GM23338 (cell line): ENCODE data around the gene PKP3. TPM values are rescaled to one million over a fixed set of nuclear protein-coding genes. Genes with fewer than 3 reads are reported as not detected.

ENCODE experiments used
- ATAC-seq: fragments of 200-7000 bp; cut with Tn5 transposase; 3 replicates; pipeline ENCODE4 v1.9.1; 2020
- DNase-seq: peaks from one replicate; pipeline ENCODE4 v3.0.0-alpha.2; 2015; ENCODE audit warnings: low spot score
- H2AFZ ChIP-seq: fragments of 200-600 bp; sonication (generic); 2 replicates; pipeline ENCODE4 v1.8.0; 2016; ENCODE audit warnings: antibody characterized with exemption, mild to moderate bottlenecking, moderate library complexity
- H3F3A ChIP-seq: fragments of 200-600 bp; sonication (generic); replicated peaks from 2 replicates; pipeline ENCODE4 v1.8.0; 2017; ENCODE audit warnings: antibody characterized with exemption, mixed run types, low read depth
- H3K27ac ChIP-seq: fragments of 200-600 bp; sonication (generic); 2 replicates; pipeline ENCODE4 v1.6.1; 2016; ENCODE audit warnings: low read depth
- H3K27me3 ChIP-seq: fragments of 200-600 bp; sonication (generic); 2 replicates; pipeline ENCODE4 v1.8.0; 2016; ENCODE audit warnings: mild to moderate bottlenecking, mixed run types, moderate library complexity; ENCODE audit not compliant: insufficient read depth
- H3K36me3 ChIP-seq: fragments of 200-600 bp; sonication (generic); 2 replicates; pipeline ENCODE4 v1.8.0; 2016; ENCODE audit warnings: mild to moderate bottlenecking; ENCODE audit not compliant: insufficient read depth
- H3K4me1 ChIP-seq: fragments of 200-600 bp; sonication (generic); 2 replicates; pipeline ENCODE4 v1.8.0; 2016; ENCODE audit warnings: mild to moderate bottlenecking, moderate library complexity; ENCODE audit not compliant: insufficient read depth
- H3K4me2 ChIP-seq: fragments of 200-600 bp; sonication (generic); 2 replicates; pipeline ENCODE4 v1.7.1; 2017; ENCODE audit warnings: mixed run types
- H3K4me3 ChIP-seq: fragments of 200-600 bp; sonication (generic); 2 replicates; pipeline ENCODE4 v1.6.1; 2016; ENCODE audit warnings: mixed run types
- H3K79me2 ChIP-seq: fragments of 200-600 bp; sonication (generic); replicated peaks from 2 replicates; pipeline ENCODE4 v1.8.0; 2017; ENCODE audit warnings: mild to moderate bottlenecking; ENCODE audit not compliant: insufficient read depth
- H3K9me2 ChIP-seq: fragments of 200-600 bp; sonication (generic); 2 replicates; pipeline ENCODE4 v1.8.0; 2017; ENCODE audit not compliant: insufficient read depth
- H4K20me1 ChIP-seq: fragments of 200-600 bp; sonication (generic); replicated peaks from 2 replicates; pipeline ENCODE4 v1.8.0; 2017; ENCODE audit warnings: mild to moderate bottlenecking; ENCODE audit not compliant: insufficient read depth
- H3K27ac Mint-ChIP-seq: 2 replicates; pipeline ENCODE4 v1.8.0; 2020; ENCODE audit warnings: inconsistent platforms, mild to moderate bottlenecking, moderate library complexity, mixed read lengths
- H3K27me3 Mint-ChIP-seq: 3 replicates; pipeline ENCODE4 v1.8.0; 2022; ENCODE audit warnings: low read depth, mild to moderate bottlenecking, moderate library complexity, mixed read lengths, inconsistent platforms; ENCODE audit not compliant: insufficient read depth, poor library complexity
- H3K36me3 Mint-ChIP-seq: 3 replicates; pipeline ENCODE4 v1.8.0; 2021; ENCODE audit warnings: low read depth, mild to moderate bottlenecking, inconsistent platforms, moderate library complexity, mixed read lengths
- H3K4me1 Mint-ChIP-seq: 3 replicates; pipeline ENCODE4 v1.8.0; 2020; ENCODE audit warnings: mild to moderate bottlenecking, inconsistent platforms, mixed read lengths
- H3K4me3 Mint-ChIP-seq: 3 replicates; pipeline ENCODE4 v1.8.0; 2021; ENCODE audit warnings: moderate library complexity, mild to moderate bottlenecking, inconsistent platforms, mixed read lengths
- H3K9me3 Mint-ChIP-seq: 3 replicates; pipeline ENCODE4 v1.8.0; 2020; ENCODE audit warnings: moderate library complexity, mild to moderate bottlenecking, inconsistent platforms, mixed read lengths
- CREB1 ChIP-seq: fragments of 250-450 bp; sonication (Bioruptor Pico); IDR thresholded peaks from 2 replicates; pipeline ENCODE4 v1.5.0; 2020; ENCODE audit warnings: low read depth, mild to moderate bottlenecking, moderate library complexity
- EZH2 ChIP-seq: fragments of 200-600 bp; sonication (generic); IDR thresholded peaks from one replicate; pipeline ENCODE4 v1.8.0; 2017; ENCODE audit warnings: antibody characterized with exemption, mild to moderate bottlenecking, low read depth; ENCODE audit not compliant: unreplicated experiment
- EZH2phosphoT487 ChIP-seq: fragments of 200-600 bp; sonication (generic); IDR thresholded peaks from one replicate; pipeline ENCODE4 v1.8.1; 2018; ENCODE audit warnings: antibody characterized with exemption; ENCODE audit not compliant: unreplicated experiment
- JUNB ChIP-seq: IDR thresholded peaks from one replicate; pipeline ENCODE4 v1.6.1; 2016; ENCODE audit warnings: antibody characterized with exemption; ENCODE audit not compliant: unreplicated experiment
- NANOG ChIP-seq: IDR thresholded peaks from 2 replicates; pipeline ENCODE4 v1.6.1; 2016; ENCODE audit warnings: antibody characterized with exemption, borderline replicate concordance
- POLR2AphosphoS5 ChIP-seq: IDR thresholded peaks from 2 replicates; pipeline ENCODE4 v1.6.1; 2016; ENCODE audit warnings: antibody characterized with exemption, low read depth
- REST ChIP-seq: IDR thresholded peaks from one replicate; pipeline ENCODE4 v1.6.1; 2018; ENCODE audit warnings: antibody characterized with exemption; ENCODE audit not compliant: unreplicated experiment
- STAT1 ChIP-seq: IDR thresholded peaks from one replicate; pipeline ENCODE4 v1.6.1; 2016; ENCODE audit warnings: antibody characterized with exemption; ENCODE audit not compliant: unreplicated experiment
- ZNF114 ChIP-seq: fragments of 250-450 bp; sonication (Bioruptor Pico); IDR thresholded peaks from 2 replicates; pipeline ENCODE4 v1.5.0; 2020; ENCODE audit warnings: mild to moderate bottlenecking, moderate library complexity
- ZNF331 ChIP-seq: fragments of 250-450 bp; sonication (Bioruptor Pico); IDR thresholded peaks from 2 replicates; pipeline ENCODE4 v1.5.0; 2020; ENCODE audit warnings: low read depth, mild to moderate bottlenecking, moderate library complexity
- polyA plus RNA-seq: library from polyadenylated mRNA; unstranded; fragments of >200 nt; fragmentation: Nextera tagmentation; extraction: Ambion mirVana; gene quantifications from 2 replicates; pipeline ENCODE4 v1.2.1, GENCODE V29; 2016
- total RNA-seq: library from RNA; depleted of rRNA; stranded (reverse); fragments of >200 nt; shearing (Covaris generic); gene quantifications from 2 replicates; pipeline ENCODE4 v1.2.3, GENCODE V29; 2014
- TF ChIP-seq, protein P1 (sequence below): IDR thresholded peaks from 2 replicates; pipeline ENCODE4 v1.6.1; 2016; ENCODE audit warnings: antibody characterized with exemption
- TF ChIP-seq, protein P2 (sequence below), 2 experiments: fragments of 200-600 bp in 1 of 2; sonication (generic) in 1 of 2; conservative IDR thresholded peaks; 2 replicates each; pipeline versions ENCODE4 v1.5.1 to v1.6.1; 2016 to 2017; ENCODE audit warnings: antibody characterized with exemption in 2 of 2, low read depth in 2 of 2, mild to moderate bottlenecking in 2 of 2, moderate library complexity in 1 of 2
- TF ChIP-seq, protein P3 (sequence below): fragments of 250-450 bp; sonication (Bioruptor Pico); IDR thresholded peaks from 2 replicates; pipeline ENCODE4 v1.5.0; 2020; ENCODE audit warnings: mild to moderate bottlenecking, moderate library complexity

PKP3 gene
- total and polyA plus RNA-seq, 2 experiments from 2014 or later, result 7.2 to 23.0 TPM

- Histone ChIP-seq H3K4me2 (no peak overlapping the region), H3F3A (no peaks in the 10 kb centered on the region; the same call in 1 of the 2 replicates), H3K27me3 (no peaks in the 10 kb centered on the region), H3K36me3 (no peaks in the 10 kb centered on the region), H2AFZ (no peak overlapping the region), H3K79me2 (no peaks in the 10 kb centered on the region), H3K27ac (no peak overlapping the region), H3K4me3 (no peak overlapping the region), H3K9me2 (no peaks in the 10 kb centered on the region), H4K20me1 (no peaks in the 10 kb centered on the region), H3K4me1 (no peaks in the 10 kb centered on the region)
- DNase-seq (no peak), ATAC-seq (no peak)
- Mint-ChIP-seq H3K27ac (no peak overlapping the region), H3K4me1 (no peaks in the 10 kb centered on the region; the same call in 2 of the 3 replicates), H3K4me3 (no peak overlapping the region), H3K9me3 (peaks cover 7% of the 10 kb centered on the region; the same call in 2 of the 3 replicates), H3K27me3 (peaks cover 20% of the 10 kb centered on the region), H3K36me3 (peaks cover 34% of the 10 kb centered on the region)
- TF ChIP-seq REST, result no peak
- TF ChIP-seq, protein P1, sequence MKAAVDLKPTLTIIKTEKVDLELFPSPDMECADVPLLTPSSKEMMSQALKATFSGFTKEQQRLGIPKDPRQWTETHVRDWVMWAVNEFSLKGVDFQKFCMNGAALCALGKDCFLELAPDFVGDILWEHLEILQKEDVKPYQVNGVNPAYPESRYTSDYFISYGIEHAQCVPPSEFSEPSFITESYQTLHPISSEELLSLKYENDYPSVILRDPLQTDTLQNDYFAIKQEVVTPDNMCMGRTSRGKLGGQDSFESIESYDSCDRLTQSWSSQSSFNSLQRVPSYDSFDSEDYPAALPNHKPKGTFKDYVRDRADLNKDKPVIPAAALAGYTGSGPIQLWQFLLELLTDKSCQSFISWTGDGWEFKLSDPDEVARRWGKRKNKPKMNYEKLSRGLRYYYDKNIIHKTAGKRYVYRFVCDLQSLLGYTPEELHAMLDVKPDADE, result no peak
- no peak for TF ChIP-seq ZNF331 (CRISPR knock-in tag)
- no peak for TF ChIP-seq EZH2phosphoT487
- TF ChIP-seq EZH2, result no peak
- no peak for TF ChIP-seq POLR2AphosphoS5
- no peak for TF ChIP-seq ZNF114
- no peak for TF ChIP-seq STAT1
- TF ChIP-seq, protein P2, sequence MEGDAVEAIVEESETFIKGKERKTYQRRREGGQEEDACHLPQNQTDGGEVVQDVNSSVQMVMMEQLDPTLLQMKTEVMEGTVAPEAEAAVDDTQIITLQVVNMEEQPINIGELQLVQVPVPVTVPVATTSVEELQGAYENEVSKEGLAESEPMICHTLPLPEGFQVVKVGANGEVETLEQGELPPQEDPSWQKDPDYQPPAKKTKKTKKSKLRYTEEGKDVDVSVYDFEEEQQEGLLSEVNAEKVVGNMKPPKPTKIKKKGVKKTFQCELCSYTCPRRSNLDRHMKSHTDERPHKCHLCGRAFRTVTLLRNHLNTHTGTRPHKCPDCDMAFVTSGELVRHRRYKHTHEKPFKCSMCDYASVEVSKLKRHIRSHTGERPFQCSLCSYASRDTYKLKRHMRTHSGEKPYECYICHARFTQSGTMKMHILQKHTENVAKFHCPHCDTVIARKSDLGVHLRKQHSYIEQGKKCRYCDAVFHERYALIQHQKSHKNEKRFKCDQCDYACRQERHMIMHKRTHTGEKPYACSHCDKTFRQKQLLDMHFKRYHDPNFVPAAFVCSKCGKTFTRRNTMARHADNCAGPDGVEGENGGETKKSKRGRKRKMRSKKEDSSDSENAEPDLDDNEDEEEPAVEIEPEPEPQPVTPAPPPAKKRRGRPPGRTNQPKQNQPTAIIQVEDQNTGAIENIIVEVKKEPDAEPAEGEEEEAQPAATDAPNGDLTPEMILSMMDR (conservative IDR thresholded peaks at IDR 0.05; ENCODE audit: low read depth in 2 of 2), result no peak
- TF ChIP-seq CREB1, result no peak
- TF ChIP-seq JUNB, result no peak
- no peak for TF ChIP-seq NANOG
- TF ChIP-seq, protein P3, sequence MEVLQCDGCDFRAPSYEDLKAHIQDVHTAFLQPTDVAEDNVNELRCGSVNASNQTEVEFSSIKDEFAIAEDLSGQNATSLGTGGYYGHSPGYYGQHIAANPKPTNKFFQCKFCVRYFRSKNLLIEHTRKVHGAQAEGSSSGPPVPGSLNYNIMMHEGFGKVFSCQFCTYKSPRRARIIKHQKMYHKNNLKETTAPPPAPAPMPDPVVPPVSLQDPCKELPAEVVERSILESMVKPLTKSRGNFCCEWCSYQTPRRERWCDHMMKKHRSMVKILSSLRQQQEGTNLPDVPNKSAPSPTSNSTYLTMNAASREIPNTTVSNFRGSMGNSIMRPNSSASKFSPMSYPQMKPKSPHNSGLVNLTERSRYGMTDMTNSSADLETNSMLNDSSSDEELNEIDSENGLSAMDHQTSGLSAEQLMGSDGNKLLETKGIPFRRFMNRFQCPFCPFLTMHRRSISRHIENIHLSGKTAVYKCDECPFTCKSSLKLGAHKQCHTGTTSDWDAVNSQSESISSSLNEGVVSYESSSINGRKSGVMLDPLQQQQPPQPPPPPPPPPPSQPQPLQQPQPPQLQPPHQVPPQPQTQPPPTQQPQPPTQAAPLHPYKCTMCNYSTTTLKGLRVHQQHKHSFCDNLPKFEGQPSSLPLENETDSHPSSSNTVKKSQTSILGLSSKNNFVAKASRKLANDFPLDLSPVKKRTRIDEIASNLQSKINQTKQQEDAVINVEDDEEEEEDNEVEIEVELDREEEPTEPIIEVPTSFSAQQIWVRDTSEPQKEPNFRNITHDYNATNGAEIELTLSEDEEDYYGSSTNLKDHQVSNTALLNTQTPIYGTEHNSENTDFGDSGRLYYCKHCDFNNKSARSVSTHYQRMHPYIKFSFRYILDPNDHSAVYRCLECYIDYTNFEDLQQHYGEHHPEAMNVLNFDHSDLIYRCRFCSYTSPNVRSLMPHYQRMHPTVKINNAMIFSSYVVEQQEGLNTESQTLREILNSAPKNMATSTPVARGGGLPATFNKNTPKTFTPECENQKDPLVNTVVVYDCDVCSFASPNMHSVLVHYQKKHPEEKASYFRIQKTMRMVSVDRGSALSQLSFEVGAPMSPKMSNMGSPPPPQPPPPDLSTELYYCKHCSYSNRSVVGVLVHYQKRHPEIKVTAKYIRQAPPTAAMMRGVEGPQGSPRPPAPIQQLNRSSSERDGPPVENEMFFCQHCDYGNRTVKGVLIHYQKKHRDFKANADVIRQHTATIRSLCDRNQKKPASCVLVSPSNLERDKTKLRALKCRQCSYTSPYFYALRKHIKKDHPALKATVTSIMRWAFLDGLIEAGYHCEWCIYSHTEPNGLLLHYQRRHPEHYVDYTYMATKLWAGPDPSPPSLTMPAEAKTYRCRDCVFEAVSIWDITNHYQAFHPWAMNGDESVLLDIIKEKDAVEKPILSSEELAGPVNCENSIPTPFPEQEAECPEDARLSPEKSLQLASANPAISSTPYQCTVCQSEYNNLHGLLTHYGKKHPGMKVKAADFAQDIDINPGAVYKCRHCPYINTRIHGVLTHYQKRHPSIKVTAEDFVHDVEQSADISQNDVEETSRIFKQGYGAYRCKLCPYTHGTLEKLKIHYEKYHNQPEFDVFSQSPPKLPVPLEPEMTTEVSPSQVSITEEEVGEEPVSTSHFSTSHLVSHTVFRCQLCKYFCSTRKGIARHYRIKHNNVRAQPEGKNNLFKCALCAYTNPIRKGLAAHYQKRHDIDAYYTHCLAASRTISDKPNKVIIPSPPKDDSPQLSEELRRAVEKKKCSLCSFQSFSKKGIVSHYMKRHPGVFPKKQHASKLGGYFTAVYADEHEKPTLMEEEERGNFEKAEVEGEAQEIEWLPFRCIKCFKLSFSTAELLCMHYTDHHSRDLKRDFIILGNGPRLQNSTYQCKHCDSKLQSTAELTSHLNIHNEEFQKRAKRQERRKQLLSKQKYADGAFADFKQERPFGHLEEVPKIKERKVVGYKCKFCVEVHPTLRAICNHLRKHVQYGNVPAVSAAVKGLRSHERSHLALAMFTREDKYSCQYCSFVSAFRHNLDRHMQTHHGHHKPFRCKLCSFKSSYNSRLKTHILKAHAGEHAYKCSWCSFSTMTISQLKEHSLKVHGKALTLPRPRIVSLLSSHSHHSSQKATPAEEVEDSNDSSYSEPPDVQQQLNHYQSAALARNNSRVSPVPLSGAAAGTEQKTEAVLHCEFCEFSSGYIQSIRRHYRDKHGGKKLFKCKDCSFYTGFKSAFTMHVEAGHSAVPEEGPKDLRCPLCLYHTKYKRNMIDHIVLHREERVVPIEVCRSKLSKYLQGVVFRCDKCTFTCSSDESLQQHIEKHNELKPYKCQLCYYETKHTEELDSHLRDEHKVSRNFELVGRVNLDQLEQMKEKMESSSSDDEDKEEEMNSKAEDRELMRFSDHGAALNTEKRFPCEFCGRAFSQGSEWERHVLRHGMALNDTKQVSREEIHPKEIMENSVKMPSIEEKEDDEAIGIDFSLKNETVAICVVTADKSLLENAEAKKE, result no peak
Observed at GRCh38 chr11:380996-381395, 13.0 kb upstream of the PKP3 start.
